Uterus (tissue), 2 donors: ENCODE results near the gene XKR7.

Experiments used
- POLR2A ChIP-seq, 2 donors: fragments of 450-650 bp; IDR thresholded peaks; one replicate each; pipeline ENCODE4 v1.6.1; 2016; ENCODE audit warnings: antibody characterized with exemption in 2 of 2, mild to moderate bottlenecking in 1 of 2, moderate library complexity in 1 of 2
- TF ChIP-seq, protein P1 (sequence below), 4 experiments: fragments of 200-600 bp in 2 of 4; fragments of 450-650 bp in 2 of 4; sonication (generic) in 2 of 4; IDR thresholded peaks; one replicate each; pipeline ENCODE4 v1.5.1; 2016 to 2019; ENCODE audit warnings: antibody characterized with exemption in 4 of 4, mild to moderate bottlenecking in 2 of 4, moderate library complexity in 1 of 4

DNA sequence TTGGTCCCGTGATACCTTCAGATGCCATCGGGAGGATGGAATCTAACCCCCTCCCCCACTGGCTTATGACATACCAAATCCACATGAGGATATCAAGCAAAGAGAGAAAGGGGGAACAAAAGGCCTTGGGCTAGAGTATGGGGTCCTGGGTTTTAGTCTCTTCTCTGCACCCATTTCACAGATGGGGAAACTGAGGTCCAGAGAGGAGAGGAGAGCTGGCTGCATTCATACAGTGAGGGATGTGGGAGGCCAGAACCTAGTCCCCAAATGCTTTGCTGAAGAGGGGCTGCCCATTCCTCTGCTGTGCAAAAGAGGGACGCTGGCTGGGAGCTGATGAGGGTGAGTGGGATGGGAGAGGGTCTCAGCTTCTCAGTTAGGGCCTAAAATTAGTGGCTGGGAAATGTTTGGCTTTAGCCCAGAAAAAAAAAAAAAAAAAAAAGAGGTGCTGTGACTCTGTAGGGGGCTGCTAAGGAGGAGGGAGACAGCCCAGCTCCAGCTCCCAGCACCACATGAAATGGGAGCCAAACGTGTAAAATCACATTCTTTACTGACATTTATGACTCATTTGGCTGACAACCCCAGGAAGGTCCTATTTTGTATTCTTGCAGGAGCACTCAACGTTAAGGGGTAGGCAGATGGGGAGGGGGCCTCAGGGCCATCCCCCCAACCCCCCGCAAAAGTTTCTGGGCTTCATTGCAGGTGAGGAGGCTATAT is 11.9 kb downstream of the XKR7 start:
- TF ChIP-seq, protein P1, sequence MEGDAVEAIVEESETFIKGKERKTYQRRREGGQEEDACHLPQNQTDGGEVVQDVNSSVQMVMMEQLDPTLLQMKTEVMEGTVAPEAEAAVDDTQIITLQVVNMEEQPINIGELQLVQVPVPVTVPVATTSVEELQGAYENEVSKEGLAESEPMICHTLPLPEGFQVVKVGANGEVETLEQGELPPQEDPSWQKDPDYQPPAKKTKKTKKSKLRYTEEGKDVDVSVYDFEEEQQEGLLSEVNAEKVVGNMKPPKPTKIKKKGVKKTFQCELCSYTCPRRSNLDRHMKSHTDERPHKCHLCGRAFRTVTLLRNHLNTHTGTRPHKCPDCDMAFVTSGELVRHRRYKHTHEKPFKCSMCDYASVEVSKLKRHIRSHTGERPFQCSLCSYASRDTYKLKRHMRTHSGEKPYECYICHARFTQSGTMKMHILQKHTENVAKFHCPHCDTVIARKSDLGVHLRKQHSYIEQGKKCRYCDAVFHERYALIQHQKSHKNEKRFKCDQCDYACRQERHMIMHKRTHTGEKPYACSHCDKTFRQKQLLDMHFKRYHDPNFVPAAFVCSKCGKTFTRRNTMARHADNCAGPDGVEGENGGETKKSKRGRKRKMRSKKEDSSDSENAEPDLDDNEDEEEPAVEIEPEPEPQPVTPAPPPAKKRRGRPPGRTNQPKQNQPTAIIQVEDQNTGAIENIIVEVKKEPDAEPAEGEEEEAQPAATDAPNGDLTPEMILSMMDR (IDR thresholded peaks at IDR 0.05), result no peak
- TF ChIP-seq POLR2A (IDR thresholded peaks at IDR 0.05), result no peak
